ENCODE results near the gene FERMT2.

Gene FERMT2

GRCh38 chr14:52883658-52884057 lies 67.2 kb downstream of the FERMT2 start:
- no peaks in the 10 kb centered on the region for H3K4me1 ChIP-seq (ENCODE audit: control insufficient read depth, low read length)
- no peak overlapping the region for H3K4me3 ChIP-seq (ENCODE audit: low read length)
- TF ChIP-seq CTCF (IDR thresholded peaks at IDR 0.05; ENCODE audit: low read depth, low read length, poor library complexity, severe bottlenecking), result no peak
- TF ChIP-seq EZH2phosphoT487 (IDR thresholded peaks at IDR 0.05; ENCODE audit: borderline replicate concordance, low read length), result no peak
- no peaks in the 10 kb centered on the region for H3K36me3 ChIP-seq (ENCODE audit: control insufficient read depth, low read length)
- H4K20me1 ChIP-seq (ENCODE audit: control insufficient read depth, insufficient read depth, low read depth, low read length), result no peaks in the 10 kb centered on the region
- no peaks in the 10 kb centered on the region for H3K9me2 ChIP-seq (replicated peaks; ENCODE audit: control insufficient read depth, low read length)
- H3K9me3 ChIP-seq (ENCODE audit: control insufficient read depth, insufficient read depth, low read length), result no peaks in the 10 kb centered on the region
- no peak overlapping the region for H3K4me2 ChIP-seq (ENCODE audit: low read length)
- no peak overlapping the region for H3K27ac ChIP-seq (ENCODE audit: low read depth, low read length)
- no peaks in the 10 kb centered on the region for H3F3A ChIP-seq (ENCODE audit: control insufficient read depth, insufficient read depth)
- no peaks in the 10 kb centered on the region for H3K79me2 ChIP-seq (ENCODE audit: control insufficient read depth, low read length)
- no peaks in the 10 kb centered on the region for H3K27me3 ChIP-seq (ENCODE audit: control insufficient read depth, low read length)

GRCh38 chr14:52882824-52883223 lies 68.0 kb downstream of the FERMT2 start:
- TF ChIP-seq EZH2phosphoT487 (IDR thresholded peaks at IDR 0.05; ENCODE audit: borderline replicate concordance, low read length) (no peak), CTCF (IDR thresholded peaks at IDR 0.05; ENCODE audit: low read depth, low read length, poor library complexity, severe bottlenecking) (no peak)
- no peaks in the 10 kb centered on the region for H3F3A ChIP-seq (ENCODE audit: control insufficient read depth, insufficient read depth)
- no peak overlapping the region for H3K4me2 ChIP-seq (ENCODE audit: low read length)
- H3K36me3 ChIP-seq (ENCODE audit: control insufficient read depth, low read length), result no peaks in the 10 kb centered on the region
- no peaks in the 10 kb centered on the region for H3K4me1 ChIP-seq (ENCODE audit: control insufficient read depth, low read length)
- no peaks in the 10 kb centered on the region for H4K20me1 ChIP-seq (ENCODE audit: control insufficient read depth, insufficient read depth, low read depth, low read length)
- no peaks in the 10 kb centered on the region for H3K9me2 ChIP-seq (replicated peaks; ENCODE audit: control insufficient read depth, low read length)
- H3K4me3 ChIP-seq (ENCODE audit: low read length), result no peak overlapping the region
- H3K27me3 ChIP-seq (ENCODE audit: control insufficient read depth, low read length), result no peaks in the 10 kb centered on the region
- no peaks in the 10 kb centered on the region for H3K9me3 ChIP-seq (ENCODE audit: control insufficient read depth, insufficient read depth, low read length)
- no peak overlapping the region for H3K27ac ChIP-seq (ENCODE audit: low read depth, low read length)
- H3K79me2 ChIP-seq (ENCODE audit: control insufficient read depth, low read length), result no peaks in the 10 kb centered on the region

GRCh38 chr14:52879958-52880357 lies 70.9 kb downstream of the FERMT2 start:
- H3K9me2 ChIP-seq (replicated peaks; ENCODE audit: control insufficient read depth, low read length), result no peaks in the 10 kb centered on the region
- no peaks in the 10 kb centered on the region for H3K9me3 ChIP-seq (ENCODE audit: control insufficient read depth, insufficient read depth, low read length)
- no peak overlapping the region for H3K27ac ChIP-seq (ENCODE audit: low read depth, low read length)
- H3K36me3 ChIP-seq (ENCODE audit: control insufficient read depth, low read length), result no peaks in the 10 kb centered on the region
- no peaks in the 10 kb centered on the region; the same call in 1 of the 2 replicates for H3K27me3 ChIP-seq (ENCODE audit: control insufficient read depth, low read length)
- H4K20me1 ChIP-seq (ENCODE audit: control insufficient read depth, insufficient read depth, low read depth, low read length), result no peaks in the 10 kb centered on the region
- no peaks in the 10 kb centered on the region for H3F3A ChIP-seq (ENCODE audit: control insufficient read depth, insufficient read depth)
- no peak for TF ChIP-seq EZH2phosphoT487 (IDR thresholded peaks at IDR 0.05; ENCODE audit: borderline replicate concordance, low read length)
- no peak for TF ChIP-seq CTCF (IDR thresholded peaks at IDR 0.05; ENCODE audit: low read depth, low read length, poor library complexity, severe bottlenecking)
- no peaks in the 10 kb centered on the region for H3K4me1 ChIP-seq (ENCODE audit: control insufficient read depth, low read length)
- H3K4me2 ChIP-seq (ENCODE audit: low read length), result no peak overlapping the region
- no peak overlapping the region for H3K4me3 ChIP-seq (ENCODE audit: low read length)
- no peaks in the 10 kb centered on the region for H3K79me2 ChIP-seq (ENCODE audit: control insufficient read depth, low read length)

GRCh38 chr14:52878946-52879345 lies 71.9 kb downstream of the FERMT2 start:
- Histone ChIP-seq H3K4me3 (ENCODE audit: low read length) (no peak overlapping the region), H3K79me2 (ENCODE audit: control insufficient read depth, low read length) (no peaks in the 10 kb centered on the region), H3K36me3 (ENCODE audit: control insufficient read depth, low read length) (no peaks in the 10 kb centered on the region), H3K9me3 (ENCODE audit: control insufficient read depth, insufficient read depth, low read length) (no peaks in the 10 kb centered on the region), H3K27me3 (ENCODE audit: control insufficient read depth, low read length) (no peaks in the 10 kb centered on the region; the same call in 1 of the 2 replicates), H3K27ac (ENCODE audit: low read depth, low read length) (no peak overlapping the region), H4K20me1 (ENCODE audit: control insufficient read depth, insufficient read depth, low read depth, low read length) (no peaks in the 10 kb centered on the region), H3K9me2 (replicated peaks; ENCODE audit: control insufficient read depth, low read length) (no peaks in the 10 kb centered on the region), H3F3A (ENCODE audit: control insufficient read depth, insufficient read depth) (no peaks in the 10 kb centered on the region), H3K4me1 (ENCODE audit: control insufficient read depth, low read length) (no peaks in the 10 kb centered on the region), H3K4me2 (ENCODE audit: low read length) (no peak overlapping the region)
- no peak for TF ChIP-seq CTCF (IDR thresholded peaks at IDR 0.05; ENCODE audit: low read depth, low read length, poor library complexity, severe bottlenecking)
- no peak for TF ChIP-seq EZH2phosphoT487 (IDR thresholded peaks at IDR 0.05; ENCODE audit: borderline replicate concordance, low read length)
